AG04449 (cell line): ENCODE data around the gene TACR2.

ENCODE experiments used
- CTCF ChIA-PET: fragments of 350-600 bp; formaldehyde crosslinking; extraction: SDS; loops from one replicate; lab custom pipeline; 2021; ENCODE audit warnings: antibody characterized with exemption; lab: Yijun Ruan, JAX
- POLR2A ChIA-PET: fragments of 400-600, 350-600 bp; formaldehyde crosslinking; extraction: SDS; loops from one replicate; lab custom pipeline; 2020; ENCODE audit warnings: antibody characterized with exemption, inconsistent platforms; lab: Yijun Ruan, JAX
- DNase-seq: peaks from one replicate; pipeline ENCODE4 v3.0.0-alpha.2; 2010; ENCODE audit warnings: low read depth, low spot score
- H3K4me3 ChIP-seq: 2 replicates; pipeline ENCODE4 v1.5.1; 2011; ENCODE audit warnings: low read depth, mild to moderate bottlenecking, control low read depth, low read length
- CTCF ChIP-seq: IDR thresholded peaks from one replicate; pipeline ENCODE4 v1.5.1; 2011; ENCODE audit warnings: mild to moderate bottlenecking, moderate library complexity, low read length, control low read depth, inconsistent platforms; ENCODE audit not compliant: insufficient read depth; ENCODE audit errors: missing control alignments

The TACR2 gene

GRCh38 chr10:69360485-69361302 is 56.0 kb downstream of the TACR2 start:
- DNase-seq = peak; percentile 44
- no peak for TF ChIP-seq CTCF
- no peak overlapping the region for H3K4me3 ChIP-seq
- POLR2A ChIA-PET = no interaction called here
- CTCF ChIA-PET = no interaction called here

DNA sequence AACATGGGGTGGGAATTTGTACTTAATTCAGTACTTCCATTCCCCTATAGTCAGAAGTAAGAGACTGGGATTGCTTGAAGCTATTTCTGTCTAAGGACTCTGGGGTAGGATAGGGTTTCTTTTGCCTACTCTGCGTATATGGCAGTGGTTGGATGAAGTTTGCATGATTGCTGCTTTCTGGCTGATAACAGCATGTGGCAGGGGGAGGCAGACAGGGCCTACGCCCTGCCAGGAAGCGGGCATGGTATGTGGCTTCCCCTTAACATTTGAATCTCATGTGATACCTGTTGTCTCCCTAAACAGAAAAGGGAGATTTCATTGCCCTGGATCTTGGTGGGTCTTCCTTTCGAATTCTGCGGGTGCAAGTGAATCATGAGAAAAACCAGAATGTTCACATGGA is 57.1 kb downstream of the TACR2 start:
- POLR2A ChIA-PET = no interaction called here
- TF ChIP-seq CTCF = no peak
- no peak for DNase-seq
- no peak overlapping the region for H3K4me3 ChIP-seq
- CTCF ChIA-PET = interaction anchor here (0.9 kb wide), 1 partner anchor 16 kb away, joined by 3 read pairs; no protein-coding TSS in a partner anchor

- no peak for DNase-seq
- CTCF ChIA-PET = interaction anchor here (0.9 kb wide), 1 partner anchor 17 kb away, joined by 3 read pairs; no protein-coding TSS in a partner anchor
- no peak overlapping the region for H3K4me3 ChIP-seq
- POLR2A ChIA-PET = no interaction called here
- TF ChIP-seq CTCF = no peak
Measured at GRCh38 chr10:69359148-69359547, 57.6 kb downstream of the TACR2 start.

- ChIA-PET POLR2A (no interaction called here), CTCF (no interaction called here)
- no peak overlapping the region for H3K4me3 ChIP-seq
- TF ChIP-seq CTCF = no peak
- DNase-seq = no peak
Measured at GRCh38 chr10:69358148-69358795, 58.4 kb downstream of the TACR2 start.

GRCh38 chr10:69356187-69356586 is 60.5 kb downstream of the TACR2 start:
- CTCF ChIA-PET = interaction anchor here (0.7 to 2.7 kb wide), 3 partner anchors 17 to 1573 kb away, joined by 3 to 7 read pairs (median 3); no protein-coding TSS in a partner anchor
- no peak for DNase-seq
- POLR2A ChIA-PET = no interaction called here
- H3K4me3 ChIP-seq = no peak overlapping the region
- no peak for TF ChIP-seq CTCF
